ENCODE measurements around the gene RIPPLY1. TPM values are rescaled to one million over a fixed set of nuclear protein-coding genes. Genes with fewer than 3 reads are reported as not detected.
A peak's percentile ranks its signal among the peaks of the same experiment; 100 is the strongest.

RIPPLY1 gene
- total RNA-seq, 3 donors from 2014 or later = not detected

DNA sequence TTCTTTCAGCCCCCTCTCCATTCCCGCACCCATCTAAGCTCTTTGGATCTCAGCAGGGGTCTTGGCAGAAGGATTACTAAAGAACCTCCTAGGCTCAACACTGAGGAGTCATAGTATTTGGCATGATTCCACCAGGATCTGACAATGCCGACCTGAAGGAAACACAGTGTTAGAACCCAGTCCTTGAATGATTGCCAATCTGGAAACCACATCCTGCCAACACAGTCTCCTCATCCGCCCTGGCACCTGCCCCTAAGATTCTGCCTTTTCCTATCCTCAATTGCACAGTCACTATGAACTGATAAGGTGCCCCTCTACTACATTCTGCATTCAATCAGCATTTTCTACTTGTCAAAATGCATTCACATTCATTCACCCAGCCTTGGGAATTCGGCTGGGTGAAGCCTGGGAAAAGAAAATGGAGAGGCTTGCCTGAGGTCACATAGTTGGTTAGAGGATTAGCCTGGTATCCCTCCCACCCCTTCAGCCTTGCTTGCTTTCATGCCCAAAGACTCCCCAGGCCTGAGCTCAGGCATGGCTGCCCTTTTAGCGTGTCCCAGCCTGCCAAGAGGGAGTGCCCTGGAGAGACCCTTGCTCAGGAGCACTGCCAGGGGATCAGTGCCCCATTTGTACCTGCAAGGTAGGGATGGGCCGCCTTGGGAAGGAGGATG is 14.8 kb upstream of the RIPPLY1 start:
- Histone ChIP-seq H3K4me1 (ENCODE audit: low read depth) (no peaks in the 10 kb centered on the region), H3K9me3 (no peaks in the 10 kb centered on the region), H3K36me3 (ENCODE audit: low read depth) (no peaks in the 10 kb centered on the region), H3K4me3 (no peak overlapping the region)
- TF ChIP-seq, protein P1, sequence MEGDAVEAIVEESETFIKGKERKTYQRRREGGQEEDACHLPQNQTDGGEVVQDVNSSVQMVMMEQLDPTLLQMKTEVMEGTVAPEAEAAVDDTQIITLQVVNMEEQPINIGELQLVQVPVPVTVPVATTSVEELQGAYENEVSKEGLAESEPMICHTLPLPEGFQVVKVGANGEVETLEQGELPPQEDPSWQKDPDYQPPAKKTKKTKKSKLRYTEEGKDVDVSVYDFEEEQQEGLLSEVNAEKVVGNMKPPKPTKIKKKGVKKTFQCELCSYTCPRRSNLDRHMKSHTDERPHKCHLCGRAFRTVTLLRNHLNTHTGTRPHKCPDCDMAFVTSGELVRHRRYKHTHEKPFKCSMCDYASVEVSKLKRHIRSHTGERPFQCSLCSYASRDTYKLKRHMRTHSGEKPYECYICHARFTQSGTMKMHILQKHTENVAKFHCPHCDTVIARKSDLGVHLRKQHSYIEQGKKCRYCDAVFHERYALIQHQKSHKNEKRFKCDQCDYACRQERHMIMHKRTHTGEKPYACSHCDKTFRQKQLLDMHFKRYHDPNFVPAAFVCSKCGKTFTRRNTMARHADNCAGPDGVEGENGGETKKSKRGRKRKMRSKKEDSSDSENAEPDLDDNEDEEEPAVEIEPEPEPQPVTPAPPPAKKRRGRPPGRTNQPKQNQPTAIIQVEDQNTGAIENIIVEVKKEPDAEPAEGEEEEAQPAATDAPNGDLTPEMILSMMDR (IDR thresholded peaks at IDR 0.05) = no peak
- peak; percentile 45 for ATAC-seq
- intact Hi-C loops (cut with DNase I, micrococcal nuclease) = no loop called here
- no peak for DNase-seq

DNA sequence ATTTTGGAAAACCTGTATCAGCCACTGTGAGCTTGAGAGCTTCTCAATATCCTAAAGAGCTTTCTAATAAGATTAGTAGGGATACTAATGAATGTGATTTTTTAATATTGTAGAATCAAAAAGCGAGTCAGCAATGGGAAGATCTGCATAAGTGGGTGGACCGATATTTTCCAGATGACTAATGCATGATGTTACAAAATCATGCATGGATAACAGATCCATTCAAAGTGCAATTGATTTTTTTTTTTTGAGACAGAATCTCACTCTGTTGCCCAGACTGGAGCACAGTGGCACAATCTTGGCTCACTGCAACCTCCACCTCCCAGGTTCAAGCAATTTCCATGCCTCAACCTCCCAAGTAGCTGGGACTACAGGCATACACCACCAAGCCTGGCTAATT is 9.7 kb upstream of the RIPPLY1 start:
- ATAC-seq = no peak
- no peaks in the 10 kb centered on the region for H3K36me3 ChIP-seq (ENCODE audit: low read depth)
- intact Hi-C loops (cut with DNase I, micrococcal nuclease) = no loop called here
- no peaks in the 10 kb centered on the region for H3K4me1 ChIP-seq (ENCODE audit: low read depth)
- DNase-seq = no peak
- TF ChIP-seq, protein P1 (IDR thresholded peaks at IDR 0.05) = no peak
- no peak overlapping the region for H3K4me3 ChIP-seq
- no peaks in the 10 kb centered on the region for H3K9me3 ChIP-seq

- H3K4me3 ChIP-seq = no peak overlapping the region
- no peaks in the 10 kb centered on the region for H3K4me1 ChIP-seq (ENCODE audit: low read depth)
- no peaks in the 10 kb centered on the region for H3K36me3 ChIP-seq (ENCODE audit: low read depth)
- peak in 1 of 3 donors; percentile 30 for DNase-seq
- intact Hi-C loops (cut with DNase I, micrococcal nuclease) = no loop called here
- no peaks in the 10 kb centered on the region for H3K9me3 ChIP-seq
- TF ChIP-seq, protein P1 (IDR thresholded peaks at IDR 0.05) = no peak
- peak; percentile 69 for ATAC-seq
These were observed 3.2 kb upstream of the RIPPLY1 start for GRCh38 chrX:106906361-106906760.

GRCh38 chrX:106905064-106905708 is 2.0 kb upstream of the RIPPLY1 start:
- H3K4me1 ChIP-seq (ENCODE audit: low read depth) = no peaks in the 10 kb centered on the region
- no peak overlapping the region for H3K4me3 ChIP-seq
- intact Hi-C loops (cut with DNase I, micrococcal nuclease) = no loop called here
- H3K36me3 ChIP-seq (ENCODE audit: low read depth) = no peaks in the 10 kb centered on the region
- peak; percentile 63 for ATAC-seq
- no peaks in the 10 kb centered on the region for H3K9me3 ChIP-seq
- TF ChIP-seq, protein P1 (IDR thresholded peaks at IDR 0.05) = no peak
- peak in 1 of 3 donors; percentile 8 for DNase-seq

GRCh38 chrX:106903856-106904528 is 851 bp upstream of the RIPPLY1 start:
- DNase-seq (no peak), ATAC-seq (no peak)
- Histone ChIP-seq H3K4me3 (no peak overlapping the region), H3K4me1 (ENCODE audit: low read depth) (no peaks in the 10 kb centered on the region), H3K36me3 (ENCODE audit: low read depth) (no peaks in the 10 kb centered on the region), H3K9me3 (no peaks in the 10 kb centered on the region)
- TF ChIP-seq, protein P1 (IDR thresholded peaks at IDR 0.05) = no peak
- intact Hi-C loops (cut with DNase I, micrococcal nuclease) = no loop called here

All from mucosa of descending colon (tissue), 3 donors.